HK-2 (cell line): ENCODE data around the gene WEE2.
"Not testable (repeated sequence)": the region's sequence is repeated elsewhere in the genome, so short reads cannot be mapped to it uniquely, and the experiment has no call there.

Source experiments
- DNase-seq: peaks from one replicate; pipeline ENCODE4 v3.0.0-alpha.2; 2018; ENCODE audit not compliant: unreplicated experiment

Gene WEE2

DNA sequence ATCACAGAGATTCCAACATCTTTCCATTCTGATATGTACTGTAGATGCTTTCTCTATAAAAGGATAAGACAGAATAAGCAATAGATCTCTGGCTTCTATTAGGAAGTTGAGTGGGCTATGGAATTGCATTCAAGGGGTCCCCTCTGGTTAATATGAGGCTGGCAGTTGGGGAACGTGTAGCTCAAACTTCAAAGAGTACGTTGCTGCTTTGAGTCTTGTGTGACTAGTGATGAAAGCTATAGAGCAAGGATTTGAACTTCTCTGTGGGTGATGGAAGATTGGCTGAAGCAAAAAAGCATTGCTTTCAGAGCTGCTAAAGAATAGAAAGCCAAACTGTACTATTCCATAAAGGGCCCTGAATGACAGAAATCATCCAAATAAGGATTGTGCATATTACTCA is 6.4 kb downstream of the WEE2 start:
- no peak for DNase-seq

- no peak for DNase-seq
Measured at GRCh38 chr7:141715018-141715417, 6.9 kb downstream of the WEE2 start.

DNA sequence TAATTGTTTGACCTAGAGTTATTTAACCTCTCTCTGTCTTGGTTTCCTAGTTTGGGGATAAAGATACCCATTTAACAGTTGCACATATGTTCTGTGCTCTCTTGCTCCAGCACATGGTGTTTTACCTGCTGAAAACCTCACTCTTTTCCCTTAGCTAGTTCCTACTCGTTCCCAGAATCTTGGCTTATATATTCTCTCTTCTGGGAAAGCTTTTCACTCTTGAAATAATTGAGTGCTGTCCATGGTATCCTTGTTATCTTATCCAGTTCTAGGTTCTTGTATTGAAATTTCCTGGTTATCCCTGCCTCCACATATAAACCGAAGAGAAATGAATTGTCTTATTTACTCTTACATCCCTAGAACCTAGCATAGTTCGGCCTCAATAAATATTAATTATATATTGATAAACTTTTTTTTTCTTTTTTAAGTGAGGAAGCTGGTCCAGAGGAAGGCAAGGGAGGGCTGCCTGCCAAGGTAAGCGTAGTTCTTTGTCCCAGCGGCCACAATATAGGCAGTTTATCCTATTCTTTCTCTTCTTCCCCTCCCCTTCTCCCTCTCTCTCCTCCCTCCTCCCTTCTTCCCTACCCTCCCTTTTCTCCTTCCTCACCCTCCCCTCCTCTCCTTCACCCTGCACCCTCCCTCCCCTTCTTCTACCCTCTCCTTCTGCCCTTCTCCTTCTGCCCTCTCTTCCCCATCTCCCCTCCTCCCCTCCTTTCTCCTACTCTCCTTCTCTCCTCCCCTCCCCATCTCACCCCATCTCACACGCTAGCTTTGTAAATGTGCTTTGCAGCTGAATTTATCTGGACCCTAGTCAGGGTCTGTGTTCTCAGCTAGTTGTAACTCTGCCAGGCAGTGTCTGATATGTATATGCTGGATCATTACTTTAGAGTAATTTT is 7.9 kb downstream of the WEE2 start:
- no peak for DNase-seq

DNA sequence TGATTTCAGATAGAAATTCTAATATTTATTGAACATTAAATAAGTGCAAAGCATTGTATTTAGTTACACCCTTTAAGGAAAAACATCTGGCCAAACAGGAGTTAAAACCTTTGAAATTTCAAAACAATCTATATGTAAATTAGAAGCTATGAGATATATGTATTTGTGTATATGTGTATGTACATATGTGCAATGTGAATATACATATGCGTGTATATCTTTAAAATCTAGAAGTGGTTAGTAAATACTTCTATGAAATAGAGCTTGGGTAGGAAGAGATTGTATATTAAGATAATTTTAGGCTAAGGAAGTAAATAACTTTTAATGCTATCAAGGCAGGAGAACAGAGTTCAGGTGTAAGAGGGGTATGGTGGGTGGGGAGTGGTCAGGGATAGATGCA is 9.3 kb downstream of the WEE2 start:
- DNase-seq, result no peak

DNA sequence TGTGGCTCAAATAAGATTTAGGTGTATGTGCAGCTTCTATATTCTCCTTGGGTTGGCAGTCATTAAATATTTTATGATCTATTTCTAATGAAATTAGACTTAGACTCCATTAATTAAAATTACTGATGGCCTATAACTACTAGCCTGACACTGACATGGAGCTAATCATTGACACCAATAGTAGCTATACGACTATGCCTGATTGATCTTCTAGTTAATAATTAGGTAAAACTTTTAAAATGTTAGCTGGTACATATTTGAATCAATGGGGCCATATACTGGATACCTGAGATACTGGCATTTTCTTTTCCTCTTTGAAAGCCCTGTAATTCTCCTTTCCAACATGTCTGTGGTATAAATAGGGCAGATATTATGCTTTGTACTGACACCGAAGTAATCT is 14.4 kb downstream of the WEE2 start:
- DNase-seq, result no peak

- no peak for DNase-seq
Measured at GRCh38 chr7:141729020-141729419, 20.9 kb downstream of the WEE2 start.

- no peak for DNase-seq
Measured at GRCh38 chr7:141731476-141732149, 23.5 kb downstream of the WEE2 start.

GRCh38 chr7:141737118-141737835 is 29.1 kb downstream of the WEE2 start:
- DNase-seq, result no peak

- peak; percentile 94 for DNase-seq
Measured at GRCh38 chr7:141737836-141738591, 29.9 kb downstream of the WEE2 start, which contains the start of gene SSBP1. SSBP1 (plus strand) TSS chr7:141738358; CDS start chr7:141739167, 809 bp downstream.

DNA sequence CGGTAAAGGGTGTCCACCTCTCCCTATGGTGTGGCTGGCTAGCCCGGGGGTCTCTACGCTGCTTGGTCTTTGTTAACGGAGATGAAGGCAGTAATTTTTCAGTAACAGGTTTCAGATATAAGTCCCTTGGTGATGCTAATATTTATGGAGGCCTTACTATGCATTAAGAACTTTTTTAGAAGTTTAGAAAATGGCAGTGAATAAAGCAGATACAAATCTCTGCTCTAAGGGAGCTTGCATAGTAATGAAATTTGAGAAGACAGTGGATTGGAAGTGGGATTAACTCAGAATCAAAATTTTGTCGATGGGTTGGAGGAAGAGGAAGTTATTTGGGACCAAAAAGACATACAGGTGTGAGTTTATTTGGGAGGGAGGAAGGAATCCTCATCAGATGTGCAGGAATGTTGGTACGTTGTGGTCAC is 30.4 kb downstream of the WEE2 start:
- no peak for DNase-seq

DNA sequence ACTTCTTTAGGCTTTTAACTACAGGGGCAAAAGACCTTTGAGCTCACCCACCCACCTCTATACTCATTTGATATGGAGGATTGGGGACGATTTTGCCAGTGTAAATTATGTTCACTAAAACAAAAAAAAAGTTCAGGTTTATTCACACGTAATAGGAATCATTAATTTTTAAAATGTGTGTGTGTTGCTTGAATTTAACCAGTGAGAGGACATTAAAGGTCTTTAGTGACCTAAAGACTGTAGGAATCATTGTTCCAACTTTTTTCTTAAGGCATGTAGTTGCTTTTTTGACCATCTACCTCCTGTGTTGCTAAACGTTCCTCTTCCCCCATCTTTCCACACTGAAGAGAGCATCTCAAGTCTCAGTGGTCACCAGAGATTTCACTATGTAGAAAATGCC is 31.1 kb downstream of the WEE2 start:
- DNase-seq, result no peak

GRCh38 chr7:141742229-141742628 is 34.1 kb downstream of the WEE2 start:
- DNase-seq, result no peak

DNA sequence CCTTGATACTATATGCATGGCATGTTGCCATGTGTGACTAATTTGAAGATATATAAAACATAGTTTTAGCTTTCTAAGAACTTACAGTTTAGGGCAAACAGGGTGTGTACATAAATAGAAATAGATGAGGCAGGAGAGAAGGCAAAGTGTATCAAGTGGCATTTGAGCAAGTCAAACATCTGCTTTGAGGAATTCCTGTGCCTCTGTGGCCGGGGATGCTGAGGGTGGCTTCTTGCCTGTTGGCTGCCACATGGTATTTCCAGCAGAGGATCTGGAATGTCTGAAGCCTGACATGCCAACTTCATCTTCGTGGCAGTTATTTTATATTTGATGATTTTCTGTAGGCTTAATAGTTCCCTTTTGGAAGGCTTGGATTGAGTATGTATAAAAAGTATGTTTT is 36.0 kb downstream of the WEE2 start:
- no peak for DNase-seq

GRCh38 chr7:141748396-141748795 is 40.2 kb downstream of the WEE2 start:
- DNase-seq, result no peak

DNA sequence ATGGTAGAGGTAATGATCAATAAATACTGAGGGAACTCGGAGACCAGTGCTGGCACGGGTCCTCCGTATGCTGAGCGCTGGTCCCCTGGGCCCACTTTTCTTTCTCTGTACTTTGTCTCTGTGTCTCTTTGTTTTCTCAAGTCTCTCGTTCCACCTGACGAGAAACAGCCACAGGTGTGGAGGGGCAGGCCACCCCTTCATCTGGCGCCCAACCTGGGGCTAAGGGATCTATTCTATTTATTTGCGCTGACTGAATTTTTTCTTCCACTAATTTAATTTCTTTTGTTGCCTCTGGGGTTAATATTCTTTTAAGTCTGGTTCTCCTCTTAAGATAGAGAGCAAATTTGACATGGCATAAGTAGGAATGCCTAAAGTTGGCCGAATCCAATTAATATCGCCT is 43.8 kb downstream of the WEE2 start:
- not testable (repeated sequence) for DNase-seq

GRCh38 chr7:141752634-141753033 is 44.5 kb downstream of the WEE2 start:
- DNase-seq, result no peak

DNA sequence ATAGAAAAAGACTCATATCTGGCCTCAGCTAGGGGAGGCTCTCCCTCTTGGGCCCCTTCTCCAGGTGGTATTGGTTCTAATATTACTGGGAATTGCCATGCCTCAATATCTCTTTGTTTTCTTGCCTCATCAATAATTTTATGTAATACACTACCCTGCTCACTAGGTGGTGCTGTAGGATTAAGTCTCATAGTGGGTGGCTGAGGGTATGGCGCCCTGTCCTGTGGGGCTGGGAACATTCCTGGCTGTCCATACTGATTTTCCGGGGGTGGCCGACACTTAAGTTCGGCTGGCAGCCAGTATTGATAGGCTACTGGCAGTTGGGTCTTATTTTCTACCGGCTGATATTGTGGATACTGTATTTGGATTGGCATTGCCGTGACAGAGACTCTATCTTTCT is 46.8 kb downstream of the WEE2 start:
- DNase-seq, result no peak

DNA sequence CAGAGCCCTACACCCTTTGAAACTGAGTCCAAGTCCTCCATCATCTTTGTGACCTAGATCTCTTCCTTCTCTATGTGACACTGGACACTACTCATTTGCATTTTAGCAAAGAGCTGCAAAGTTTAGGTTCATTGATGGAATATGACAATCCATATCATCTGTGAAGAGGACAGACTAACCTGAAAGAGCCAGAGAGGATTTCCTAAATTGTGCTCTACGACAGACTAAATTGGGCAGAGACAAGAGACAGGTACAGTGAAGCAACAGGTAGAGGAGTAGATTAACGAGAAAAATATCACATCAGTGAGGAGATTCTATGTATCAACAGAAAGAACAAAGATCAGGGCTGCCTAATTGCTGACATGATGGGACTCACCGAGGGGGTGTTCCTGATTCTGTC is 55.6 kb downstream of the WEE2 start, which contains the start of gene TAS2R3:
Gene TAS2R3 (plus strand): TSS at position 301 of the 400 bp plus-strand sequence. CDS start 62 bp downstream, at position 363.
- no peak for DNase-seq

DNA sequence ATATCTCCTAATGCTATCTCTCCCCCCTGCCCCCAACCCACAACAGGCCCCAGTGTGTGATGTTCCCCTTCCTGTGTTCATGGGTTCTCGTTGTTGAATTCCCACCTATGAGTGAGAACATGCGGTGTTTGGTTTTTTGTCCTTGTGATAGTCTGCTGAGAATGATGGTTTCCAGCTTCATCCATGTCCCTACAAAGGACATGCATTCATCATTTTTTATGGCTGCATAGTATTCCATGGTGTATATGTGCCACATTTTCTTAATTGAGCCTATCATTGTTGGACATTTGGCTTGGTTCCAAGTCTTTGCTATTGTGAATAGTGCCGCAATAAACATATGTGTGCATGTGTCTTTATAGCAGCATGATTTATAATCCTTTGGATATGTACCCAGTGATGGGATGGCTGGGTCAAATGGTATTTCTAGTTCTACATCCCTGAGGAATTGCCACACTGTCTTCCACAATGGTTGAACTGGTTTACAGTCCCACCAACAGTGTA is 62.0 kb downstream of the WEE2 start:
- DNase-seq, result not testable (repeated sequence)

DNA sequence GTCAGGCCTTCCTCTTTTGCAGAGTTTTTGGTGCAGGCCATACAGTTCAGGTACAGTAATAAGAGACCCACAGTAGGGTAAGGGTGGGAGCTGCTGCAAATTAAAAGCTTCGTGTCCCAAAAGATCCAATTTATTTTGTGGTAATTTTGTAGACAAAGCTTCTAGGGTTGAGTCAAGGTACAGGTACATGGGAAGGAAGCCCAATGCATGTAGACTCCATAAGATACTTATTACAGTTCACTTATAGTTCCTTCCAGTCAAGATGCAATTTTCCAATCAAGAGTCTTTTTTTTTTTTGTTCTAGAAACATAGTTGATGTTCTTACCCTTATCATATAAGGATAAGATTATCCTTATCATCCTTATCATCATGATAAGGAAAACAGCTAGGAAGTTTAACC is 68.2 kb downstream of the WEE2 start, which contains the start of gene TAS2R4:
Gene TAS2R4 (plus strand): TSS at position 301 of the 400 bp plus-strand sequence. CDS start 1,815 bp downstream, outside the sequence.
- DNase-seq, result no peak
